Activated T-helper 2 cell treated with anti-CD3 and anti-CD28 coated beads, Interferon-gamma antibody, Interleukin-2, Interleukin-4, amounts not matched to agents 10 μg/mL and 5 μg/mL and 100 μg/mL, durations not matched to agents 14 hours and 24 hours and 36 hours (primary cell): ENCODE results near the gene TRAPPC6A. TPM values are rescaled to one million over a fixed set of nuclear protein-coding genes. Genes with fewer than 3 reads are reported as not detected.
A peak's percentile ranks its signal among the peaks of the same experiment; 100 is the strongest.

Source experiments
- DNase-seq: peaks from one replicate; pipeline ENCODE4 v3.0.0; 2021; ENCODE audit warnings: low spot score
- H3K27ac Mint-ChIP-seq: one replicate; pipeline ENCODE4 v1.8.0; 2021; ENCODE audit warnings: mixed read lengths
- H3K27me3 Mint-ChIP-seq: one replicate; pipeline ENCODE4 v1.8.0; 2021; ENCODE audit warnings: low read depth, mixed read lengths
- H3K36me3 Mint-ChIP-seq: one replicate; pipeline ENCODE4 v1.8.0; 2021; ENCODE audit warnings: low read depth, mixed read lengths
- H3K4me1 Mint-ChIP-seq: one replicate; pipeline ENCODE4 v1.8.0; 2021; ENCODE audit warnings: low read depth, mixed read lengths
- H3K4me3 Mint-ChIP-seq: one replicate; pipeline ENCODE4 v1.8.0; 2021; ENCODE audit warnings: low read depth, mild to moderate bottlenecking, moderate library complexity, mixed read lengths
- H3K9me3 Mint-ChIP-seq: one replicate; pipeline ENCODE4 v1.8.0; 2021; ENCODE audit warnings: mixed read lengths
- intact Hi-C: fragments of 100-400 bp; cut with micrococcal nuclease; formaldehyde crosslinking; loops from one replicate; pipeline ENCODE4 v1.15.1; 2023
- total RNA-seq: library from RNA; stranded (reverse); gene quantifications from 2 replicates; pipeline ENCODE4 v1.2.3, GENCODE V29; 2022

Gene TRAPPC6A
- total RNA-seq, 1 donor from 2014 or later = 27.4 TPM

DNA sequence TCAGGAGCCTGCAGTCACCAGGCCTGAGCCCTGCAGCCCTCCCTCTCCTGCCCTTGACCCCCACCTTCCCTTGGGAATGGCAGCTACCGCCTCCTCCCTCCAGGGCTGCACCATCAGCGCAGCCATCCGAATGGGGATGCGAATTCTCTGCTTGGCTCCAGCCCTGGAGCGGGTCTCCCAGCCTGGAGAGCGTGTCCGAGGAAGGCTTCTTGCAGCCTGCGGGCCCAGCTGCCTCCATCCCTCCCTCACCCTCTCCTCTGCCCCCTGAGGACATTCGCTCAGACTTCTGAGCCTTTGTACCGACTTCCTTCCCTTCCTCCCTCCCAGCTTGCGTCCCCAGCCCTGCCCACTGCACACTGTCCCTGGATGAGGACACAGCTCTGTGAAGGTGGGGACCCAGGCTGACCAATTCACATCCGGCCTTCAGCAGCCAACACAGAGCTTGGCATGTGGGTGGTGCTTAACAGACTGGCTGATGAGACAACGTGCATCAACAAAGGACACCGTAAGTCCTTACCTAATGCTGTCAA, 11.2 kb downstream of the TRAPPC6A start:
- no peaks in the 10 kb centered on the region for H3K36me3 Mint-ChIP-seq
- H3K9me3 Mint-ChIP-seq = no peaks in the 10 kb centered on the region
- H3K4me3 Mint-ChIP-seq = no peak overlapping the region
- intact Hi-C loops = no loop called here
- H3K27me3 Mint-ChIP-seq = no peaks in the 10 kb centered on the region
- no peak overlapping the region for H3K27ac Mint-ChIP-seq
- DNase-seq = no peak
- H3K4me1 Mint-ChIP-seq = peaks cover 25% of the 10 kb centered on the region

DNA sequence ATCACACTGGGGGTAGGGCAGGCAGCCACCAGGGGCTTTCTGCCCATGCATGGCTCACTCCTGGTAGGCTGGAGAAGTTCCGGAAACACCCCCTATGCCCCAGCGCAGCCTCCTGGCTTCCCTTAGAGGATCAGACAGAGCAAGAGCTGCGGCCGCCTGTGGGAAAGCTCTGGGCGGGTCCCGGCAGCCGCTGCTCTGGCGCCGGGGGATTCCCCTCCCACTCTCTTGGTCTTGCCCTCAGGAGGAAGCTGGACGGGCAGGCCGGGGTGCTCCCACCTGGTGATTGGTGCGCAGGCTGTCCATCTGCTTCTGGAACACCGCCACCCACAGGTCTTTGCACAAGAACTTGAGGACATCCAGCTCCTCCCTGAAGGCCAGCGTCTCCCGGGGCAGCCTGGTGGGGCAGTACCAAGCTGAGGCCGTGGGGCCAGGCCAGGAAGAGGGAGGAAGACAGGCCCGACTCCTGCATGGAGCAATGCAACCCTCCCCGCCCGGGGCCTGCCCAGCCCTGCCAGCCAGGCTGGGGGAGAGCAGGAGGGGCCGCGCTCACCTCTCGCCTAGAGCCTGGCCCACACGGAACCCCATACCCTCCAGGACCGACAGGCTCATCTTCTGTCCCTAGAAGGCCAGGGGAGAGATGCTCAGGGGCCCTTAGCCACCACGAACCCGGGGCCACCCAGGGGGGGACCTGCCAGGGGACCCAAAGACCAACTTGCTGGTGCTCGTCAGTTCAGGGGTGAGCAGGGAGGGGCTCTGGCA, 13.3 kb downstream of the TRAPPC6A start:
- Mint-ChIP-seq H3K4me3 (peak overlapping the region; percentile 2), H3K36me3 (no peaks in the 10 kb centered on the region), H3K4me1 (peaks cover 12% of the 10 kb centered on the region), H3K9me3 (no peaks in the 10 kb centered on the region), H3K27ac (no peak overlapping the region), H3K27me3 (no peaks in the 10 kb centered on the region)
- intact Hi-C loops = loop anchor here (1.0 kb wide), 1 partner anchor 14 kb away; the partner anchor contains the start of genes BLOC1S3 and TRAPPC6A
- DNase-seq = peak; percentile 47

DNA sequence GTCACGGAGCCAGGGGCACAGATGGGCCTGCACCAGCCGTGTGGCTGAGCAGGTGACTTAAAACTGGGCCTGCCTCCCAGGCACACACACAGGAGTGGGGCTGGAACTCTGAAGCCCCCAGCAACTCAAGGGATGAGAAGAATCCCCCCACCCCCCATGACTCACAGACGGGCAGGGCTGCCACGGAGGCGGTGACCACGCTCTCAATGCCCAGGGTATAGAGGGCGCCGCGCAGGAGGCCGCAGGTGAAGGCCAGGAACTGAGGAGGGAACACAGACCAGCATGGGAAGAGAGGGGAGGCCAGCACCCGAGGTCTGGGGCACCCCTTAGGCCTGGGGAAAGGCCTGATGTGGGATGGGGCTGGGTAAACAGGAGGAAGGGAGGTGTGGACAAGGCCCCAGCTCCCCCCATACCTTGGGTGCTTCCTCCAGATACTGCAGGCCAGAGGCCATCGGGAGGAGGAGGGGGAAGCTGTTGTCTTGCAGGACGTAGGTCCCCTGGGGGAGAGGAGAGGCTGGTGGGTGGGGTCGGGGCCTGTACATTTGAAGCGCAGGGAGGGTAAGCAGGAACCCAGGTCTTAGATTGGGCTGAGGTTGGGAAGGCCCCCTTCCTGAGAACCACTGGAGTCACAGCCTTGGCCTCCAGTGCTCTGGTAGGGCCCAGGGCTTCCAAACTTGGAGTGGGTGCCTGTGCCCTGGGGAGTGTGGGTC, 14.1 kb downstream of the TRAPPC6A start:
- no peaks in the 10 kb centered on the region for H3K27me3 Mint-ChIP-seq
- DNase-seq = no peak
- intact Hi-C loops = loop anchor here (1.0 kb wide), 1 partner anchor 14 kb away; the partner anchor contains the start of genes BLOC1S3 and TRAPPC6A
- H3K9me3 Mint-ChIP-seq = no peaks in the 10 kb centered on the region
- H3K27ac Mint-ChIP-seq = peak overlapping the region; percentile 60
- H3K4me1 Mint-ChIP-seq = peaks cover 12% of the 10 kb centered on the region
- H3K4me3 Mint-ChIP-seq = peak overlapping the region; percentile 30
- no peaks in the 10 kb centered on the region for H3K36me3 Mint-ChIP-seq

DNA sequence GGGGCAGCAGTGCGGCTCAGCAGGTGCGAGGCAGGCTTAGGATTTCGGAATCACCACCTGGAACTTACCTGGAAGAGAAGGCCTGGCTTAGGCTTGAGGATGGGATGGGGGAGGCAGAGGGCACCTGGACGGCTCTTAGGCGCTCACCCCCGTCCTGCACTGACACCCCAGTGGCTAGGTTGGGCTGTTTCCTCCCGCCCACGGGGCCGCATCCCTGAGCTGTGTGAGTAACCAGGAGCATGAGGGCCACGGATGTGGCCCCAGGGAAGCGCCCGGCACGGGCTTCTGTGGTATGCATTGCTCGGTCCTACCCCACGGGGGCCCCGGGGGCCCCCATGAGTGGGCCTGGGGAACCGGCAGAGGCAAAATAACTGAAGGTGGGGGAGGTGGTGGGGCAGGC, 14.9 kb downstream of the TRAPPC6A start:
- no peaks in the 10 kb centered on the region for H3K36me3 Mint-ChIP-seq
- DNase-seq = no peak
- intact Hi-C loops = no loop called here
- H3K4me1 Mint-ChIP-seq = peaks cover 12% of the 10 kb centered on the region
- no peak overlapping the region for H3K27ac Mint-ChIP-seq
- no peaks in the 10 kb centered on the region for H3K9me3 Mint-ChIP-seq
- H3K27me3 Mint-ChIP-seq = no peaks in the 10 kb centered on the region
- H3K4me3 Mint-ChIP-seq = no peak overlapping the region

DNA sequence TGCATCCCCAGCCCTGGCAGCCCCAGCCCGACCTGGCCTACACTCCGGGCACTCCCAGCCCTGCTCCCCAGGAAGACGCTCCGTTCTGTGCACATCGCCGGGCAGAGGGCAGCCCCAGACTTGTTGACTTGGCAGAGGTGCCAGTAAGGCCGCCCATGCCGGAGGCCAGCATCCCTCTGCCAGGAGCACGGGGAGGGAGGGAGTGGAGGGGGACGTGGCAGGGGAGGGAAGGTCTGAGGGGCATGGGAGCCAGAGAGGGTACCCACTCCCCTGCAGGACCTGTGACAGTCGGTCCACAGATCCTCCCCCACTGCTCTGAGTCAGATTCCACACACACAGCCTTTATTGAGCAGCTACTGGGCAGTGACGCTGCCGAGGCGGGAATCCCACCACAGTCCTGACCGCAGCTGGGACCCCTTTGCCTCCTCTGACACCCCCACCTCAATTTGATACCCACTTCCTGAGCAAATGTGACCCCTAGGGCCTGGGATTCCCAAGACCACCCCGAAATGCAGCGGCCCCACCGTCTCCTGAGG, 15.4 kb downstream of the TRAPPC6A start:
- DNase-seq = no peak
- no peak overlapping the region for H3K27ac Mint-ChIP-seq
- peaks cover 12% of the 10 kb centered on the region for H3K4me1 Mint-ChIP-seq
- intact Hi-C loops = no loop called here
- no peaks in the 10 kb centered on the region for H3K36me3 Mint-ChIP-seq
- H3K9me3 Mint-ChIP-seq = no peaks in the 10 kb centered on the region
- H3K4me3 Mint-ChIP-seq = no peak overlapping the region
- H3K27me3 Mint-ChIP-seq = no peaks in the 10 kb centered on the region

DNA sequence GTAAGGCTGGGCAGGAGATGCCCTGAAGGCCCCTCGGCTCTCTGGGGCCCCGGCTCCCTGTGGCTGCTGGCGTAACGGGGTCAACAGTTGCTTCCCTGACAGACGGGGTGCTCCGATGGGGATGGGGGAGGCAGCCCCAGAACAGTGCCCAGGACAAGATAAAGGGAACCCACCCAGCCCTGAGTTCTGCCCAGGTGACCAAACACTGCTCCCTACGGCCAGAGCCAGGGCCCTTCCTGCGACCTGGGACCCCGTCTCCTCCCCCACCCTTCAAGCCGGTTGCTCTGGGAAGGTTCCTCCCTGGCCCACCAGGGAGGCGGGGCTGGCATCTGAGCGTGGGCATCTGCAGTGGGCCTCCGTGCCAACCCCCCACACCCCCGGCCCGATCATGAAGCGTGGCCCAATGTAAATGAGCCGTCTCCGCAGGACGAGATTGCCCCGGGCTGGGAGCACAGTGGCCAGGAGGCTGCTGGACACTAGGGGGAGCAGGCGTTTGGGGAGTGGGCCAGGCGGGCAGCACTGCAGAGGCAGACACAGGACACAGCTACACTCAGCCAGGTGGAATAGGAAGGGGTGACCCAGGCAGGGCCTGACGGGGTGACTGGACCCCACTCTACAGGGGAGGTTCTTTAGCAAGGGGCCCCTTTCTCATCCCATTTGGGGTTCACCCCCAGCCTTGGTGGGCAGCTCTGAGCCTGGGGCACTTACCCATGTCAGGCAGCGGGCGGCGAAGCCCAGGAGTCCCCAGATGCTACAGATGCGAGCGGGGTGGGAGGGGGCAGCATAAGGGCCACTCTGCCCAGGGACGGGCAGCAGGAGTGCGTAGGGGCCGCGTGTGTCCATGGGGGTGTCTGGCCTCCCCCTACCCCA, 16.1 kb downstream of the TRAPPC6A start:
- Mint-ChIP-seq H3K36me3 (no peaks in the 10 kb centered on the region), H3K27me3 (no peaks in the 10 kb centered on the region), H3K4me1 (peaks cover 9% of the 10 kb centered on the region), H3K27ac (no peak overlapping the region), H3K9me3 (no peaks in the 10 kb centered on the region), H3K4me3 (no peak overlapping the region)
- intact Hi-C loops = no loop called here
- DNase-seq = no peak

DNA sequence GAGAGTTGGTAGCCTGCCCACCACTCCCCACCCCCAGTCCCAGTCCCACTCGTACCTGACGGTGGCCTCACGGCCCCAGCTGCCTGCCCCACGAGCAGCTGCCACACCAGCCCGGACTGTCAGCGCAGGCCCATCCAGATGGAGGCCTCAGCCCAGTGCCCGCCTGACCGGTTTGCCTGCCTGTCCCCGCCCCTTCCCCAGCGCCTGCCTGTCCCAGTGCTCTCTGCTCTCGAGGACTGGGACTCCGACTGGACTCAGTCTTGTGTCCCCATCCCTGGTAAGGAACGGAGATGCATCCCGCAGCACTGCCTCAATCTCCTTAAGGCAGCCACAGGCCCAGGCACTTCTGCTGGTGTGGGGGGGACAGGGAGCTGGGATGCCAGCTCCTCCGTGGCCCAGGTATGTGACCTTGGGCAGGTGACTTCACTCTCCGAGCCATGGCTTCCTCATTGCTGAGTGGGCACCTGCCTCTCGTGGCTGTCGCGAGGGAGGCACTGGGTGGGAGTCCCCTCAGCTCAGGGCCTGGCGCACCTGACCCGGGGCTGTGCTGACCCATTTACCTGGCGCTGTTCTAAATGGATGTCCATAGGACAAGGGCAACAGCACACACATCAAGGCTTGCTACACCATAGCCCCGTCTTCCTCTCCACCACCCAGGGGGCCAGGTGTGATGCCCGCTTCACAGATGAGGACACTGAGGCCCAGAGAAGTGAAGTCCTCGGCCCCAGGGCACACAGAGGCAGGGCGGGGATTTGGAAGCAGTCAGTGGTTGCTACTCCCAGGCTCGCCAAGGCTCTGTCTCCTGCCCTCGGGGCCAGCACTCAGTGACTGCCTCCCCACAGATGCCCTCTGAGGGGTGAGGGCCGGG, 16.9 kb downstream of the TRAPPC6A start, which contains the start of gene NKPD1:
Gene NKPD1, minus strand, starts transcription at position 113 of the 868 bp plus-strand sequence. CDS start 832 bp downstream, outside the sequence.
- Mint-ChIP-seq H3K36me3 (no peaks in the 10 kb centered on the region), H3K4me1 (peaks cover 8% of the 10 kb centered on the region), H3K27me3 (no peaks in the 10 kb centered on the region), H3K4me3 (no peak within 1 kb of the TSS), H3K9me3 (no peaks in the 10 kb centered on the region), H3K27ac (no peak within 1 kb of the TSS)
- DNase-seq = no peak
- intact Hi-C loops = no loop called here

DNA sequence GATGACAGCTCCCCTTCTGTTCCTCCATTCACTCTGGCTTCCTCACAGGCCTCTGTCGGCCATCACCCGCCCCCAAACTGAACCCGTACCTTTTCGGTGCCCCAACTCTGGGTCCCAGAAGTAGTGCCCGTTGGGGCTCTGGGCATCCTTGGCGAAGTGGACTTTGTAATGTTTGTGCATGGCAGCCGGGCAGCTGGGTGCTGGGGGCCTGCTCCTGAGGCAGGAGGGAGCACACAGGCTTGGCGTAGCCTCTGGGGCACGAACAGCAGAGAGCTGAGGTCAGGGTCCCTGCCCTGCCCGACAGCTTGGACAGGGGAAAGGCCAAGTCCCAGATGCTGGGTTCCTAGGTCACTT, 18.1 kb downstream of the TRAPPC6A start:
- DNase-seq = no peak
- Mint-ChIP-seq H3K4me3 (no peak overlapping the region), H3K4me1 (peaks cover 8% of the 10 kb centered on the region), H3K9me3 (no peaks in the 10 kb centered on the region), H3K27me3 (peaks cover 2% of the 10 kb centered on the region), H3K27ac (no peak overlapping the region), H3K36me3 (no peaks in the 10 kb centered on the region)
- intact Hi-C loops = no loop called here

DNA sequence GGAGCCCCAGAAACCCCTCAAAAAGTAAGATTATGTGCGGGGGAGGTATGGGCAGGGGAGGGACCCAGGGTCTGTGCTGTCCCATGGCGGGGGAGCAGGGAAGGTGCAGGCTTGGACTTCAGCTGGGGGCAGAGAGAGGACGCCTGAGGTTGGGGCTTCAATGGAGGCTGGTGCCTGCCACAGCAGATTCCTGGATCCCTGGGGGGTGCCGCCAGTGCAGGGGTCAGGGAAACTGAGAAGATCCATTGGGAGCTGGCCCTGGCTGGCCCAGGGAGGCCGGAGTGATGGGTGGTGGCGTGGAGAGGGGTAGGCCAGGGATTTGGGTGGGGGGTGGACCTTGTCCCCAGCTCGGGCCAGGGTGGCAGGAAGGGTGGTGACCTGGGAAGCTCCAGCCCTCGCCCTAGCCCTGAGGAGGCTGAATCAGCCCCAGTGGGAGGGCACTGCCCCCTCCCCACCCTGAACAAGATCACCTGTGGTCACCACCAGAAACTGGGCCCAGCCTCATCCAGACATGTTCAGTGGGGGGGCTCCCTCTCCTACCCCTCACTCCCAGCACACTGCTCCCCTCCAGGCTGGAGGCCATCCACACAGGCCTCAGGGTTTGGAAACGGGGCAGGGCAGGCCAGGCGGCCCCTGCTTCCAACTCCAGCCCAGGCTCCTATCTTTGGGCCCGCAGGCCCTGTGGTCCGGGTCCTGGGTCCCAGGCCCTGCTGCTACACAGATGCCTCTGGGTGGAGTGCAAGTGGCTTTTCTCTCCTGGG, 18.6 kb downstream of the TRAPPC6A start:
- DNase-seq = no peak
- intact Hi-C loops = no loop called here
- no peaks in the 10 kb centered on the region for H3K36me3 Mint-ChIP-seq
- no peak overlapping the region for H3K27ac Mint-ChIP-seq
- no peaks in the 10 kb centered on the region for H3K9me3 Mint-ChIP-seq
- no peak overlapping the region for H3K4me3 Mint-ChIP-seq
- peaks cover 9% of the 10 kb centered on the region for H3K4me1 Mint-ChIP-seq
- peaks cover 4% of the 10 kb centered on the region for H3K27me3 Mint-ChIP-seq

DNA sequence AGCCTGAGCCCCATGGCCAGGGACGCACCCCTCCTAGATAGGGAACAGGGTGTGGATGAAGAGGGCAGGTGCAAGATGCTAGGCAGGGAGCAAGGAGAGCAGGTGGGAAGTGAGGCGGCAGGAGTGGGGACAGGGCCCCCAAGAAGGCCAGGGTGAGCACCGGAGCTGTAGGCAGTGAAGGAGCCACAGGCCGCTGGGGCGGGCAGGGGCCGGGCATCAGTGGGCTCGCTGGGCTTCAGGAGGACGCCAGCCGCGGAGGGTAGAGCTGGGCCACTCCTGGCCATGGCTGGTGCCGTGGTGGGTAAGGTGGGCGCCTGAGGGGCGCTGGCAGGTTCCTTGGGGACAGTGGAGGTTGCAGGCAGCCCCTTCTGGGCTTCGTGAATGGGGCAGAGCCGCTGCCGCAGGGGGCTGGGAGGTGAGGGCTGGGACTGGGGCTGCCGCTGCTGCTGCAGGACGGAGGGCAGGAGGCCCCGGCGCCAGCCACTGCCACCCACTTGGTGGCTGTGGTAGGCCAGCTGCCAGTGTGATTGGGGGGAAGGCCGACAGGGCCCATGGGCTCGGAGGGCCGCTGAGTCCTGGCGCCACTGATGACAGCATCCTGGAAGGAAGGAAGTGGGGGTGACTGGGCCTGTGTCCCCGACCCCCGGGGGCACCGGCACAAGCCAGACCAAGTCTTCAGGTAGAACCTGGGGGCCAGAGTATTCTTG, 19.4 kb downstream of the TRAPPC6A start:
- no peaks in the 10 kb centered on the region for H3K9me3 Mint-ChIP-seq
- intact Hi-C loops = no loop called here
- no peaks in the 10 kb centered on the region for H3K36me3 Mint-ChIP-seq
- H3K27ac Mint-ChIP-seq = no peak overlapping the region
- no peak for DNase-seq
- H3K27me3 Mint-ChIP-seq = peaks cover 10% of the 10 kb centered on the region
- peaks cover 9% of the 10 kb centered on the region for H3K4me1 Mint-ChIP-seq
- H3K4me3 Mint-ChIP-seq = no peak overlapping the region

DNA sequence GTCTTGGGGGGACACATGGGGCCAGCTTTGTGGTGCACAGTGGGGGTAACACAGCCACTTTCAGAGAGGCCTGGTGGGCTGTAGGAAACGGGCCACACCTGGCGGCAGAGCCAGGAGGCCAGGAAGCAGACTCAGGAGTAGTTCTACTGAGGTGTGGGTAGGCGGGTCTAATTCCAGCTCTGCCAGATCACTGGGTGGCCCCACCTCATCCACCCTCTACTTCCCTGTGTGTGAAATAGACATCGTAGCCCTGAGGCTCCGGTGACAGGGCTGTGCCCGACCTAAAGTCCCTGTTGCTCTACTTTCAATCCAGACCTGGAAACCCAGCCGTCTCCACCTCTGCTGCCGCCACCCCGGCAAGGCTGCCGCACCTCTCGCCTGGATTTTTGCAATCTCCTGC, 21.3 kb downstream of the TRAPPC6A start:
- peaks cover 3% of the 10 kb centered on the region for H3K36me3 Mint-ChIP-seq
- peaks cover 12% of the 10 kb centered on the region for H3K4me1 Mint-ChIP-seq
- DNase-seq = no peak
- intact Hi-C loops = no loop called here
- H3K4me3 Mint-ChIP-seq = no peak overlapping the region
- peaks cover 18% of the 10 kb centered on the region for H3K27me3 Mint-ChIP-seq
- H3K27ac Mint-ChIP-seq = no peak overlapping the region
- no peaks in the 10 kb centered on the region for H3K9me3 Mint-ChIP-seq
